NCI-H1092 treated with DMSO at 0.1 percent for 48 hours (cell line): Measurements from ENCODE around the gene WDR87.

Experiments
- DNase-seq: peaks from one replicate; lab custom pipeline; 2025; lab: John Stamatoyannopoulos, UW

WDR87 gene

DNA sequence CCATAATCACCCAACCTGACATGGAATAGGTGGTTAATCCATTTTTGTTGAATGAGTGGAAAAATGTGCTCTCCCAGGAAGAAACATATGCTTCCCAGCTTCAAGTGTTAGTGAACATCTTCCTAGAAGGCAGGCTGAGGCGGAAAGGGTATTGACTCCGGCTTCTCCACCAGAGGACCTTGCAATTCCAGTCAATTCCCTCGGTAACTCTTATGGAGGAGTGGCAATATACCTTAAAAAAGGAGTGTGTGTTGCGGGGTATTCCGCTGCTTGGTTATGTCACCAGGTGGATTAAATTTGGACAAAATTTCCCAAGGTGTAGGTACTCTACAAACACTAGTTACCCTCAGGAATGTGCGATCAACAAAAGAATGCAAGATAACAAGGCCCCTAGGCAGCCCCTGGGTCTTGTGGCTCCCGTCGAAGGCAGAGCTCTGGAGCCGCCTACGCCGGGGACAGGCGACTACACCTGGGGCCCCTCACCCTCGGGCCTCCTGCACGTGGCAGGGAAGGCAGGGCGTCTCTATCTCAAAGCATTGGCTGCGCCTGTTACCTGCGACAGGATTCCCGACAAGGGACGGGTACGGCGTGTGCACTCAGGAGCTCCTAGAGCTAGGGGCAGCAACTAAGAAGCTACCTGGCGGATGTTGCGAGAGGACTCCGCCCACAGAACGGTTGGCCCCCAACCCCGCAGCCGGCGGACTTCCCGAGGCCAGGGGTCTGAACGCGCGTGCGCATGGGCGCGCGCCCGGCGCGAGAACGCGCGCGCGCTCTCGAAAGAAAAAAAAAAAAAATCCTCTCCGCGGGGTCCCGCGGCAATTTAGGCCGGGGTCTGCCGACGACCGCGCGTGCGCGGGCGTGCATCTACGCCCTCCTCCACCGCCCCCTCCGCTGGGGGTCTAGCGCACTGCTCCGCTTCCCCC is at the start of gene WDR87:
Gene WDR87, minus strand, starts transcription at position 649 of the 923 bp plus-strand sequence. CDS start 8,355 bp downstream, outside the sequence.
- DNase-seq, result peak; percentile 51

DNA sequence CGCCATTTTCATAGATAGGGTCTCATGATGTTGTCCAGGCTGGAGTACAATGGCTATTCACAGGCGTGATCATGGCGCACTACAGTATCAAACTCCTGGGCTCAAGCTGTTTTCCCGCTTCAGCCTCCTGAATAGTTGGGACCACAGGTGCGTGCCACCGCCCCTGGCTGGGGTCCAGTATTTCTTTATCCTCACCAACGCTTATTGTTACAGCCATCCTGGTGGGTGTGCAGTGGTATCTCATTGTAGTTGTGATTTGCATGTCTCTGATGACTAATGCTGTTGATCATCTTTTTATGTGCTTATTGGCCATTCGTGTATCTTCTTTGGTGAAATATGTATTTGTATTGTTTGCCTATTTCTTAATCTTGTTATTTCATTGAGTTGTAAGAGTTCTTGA is 49.6 kb upstream of the WDR87 start:
- no peak for DNase-seq

DNA sequence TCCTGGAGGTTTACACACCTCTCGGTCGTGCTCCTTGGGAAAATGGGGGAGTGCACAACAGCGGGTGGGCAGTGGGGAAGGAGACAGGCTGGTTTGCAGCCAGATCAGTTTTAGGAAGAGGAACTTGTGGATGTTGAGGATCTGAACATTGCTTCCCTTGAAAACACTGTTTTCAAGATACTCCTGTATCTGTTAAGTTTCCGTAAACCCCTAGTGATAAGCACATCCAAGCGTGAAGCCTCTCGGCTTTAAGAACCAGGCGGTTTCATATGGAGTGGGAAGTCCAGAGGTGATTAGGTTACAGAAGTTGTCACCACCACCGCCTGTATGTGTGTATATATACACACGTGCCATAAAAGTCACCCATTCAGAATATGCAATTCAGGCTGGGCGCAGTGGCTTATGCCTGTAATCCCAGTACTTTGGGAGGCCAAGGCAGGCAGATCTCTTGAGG is 48.1 kb upstream of the WDR87 start:
- DNase-seq, result no peak

DNA sequence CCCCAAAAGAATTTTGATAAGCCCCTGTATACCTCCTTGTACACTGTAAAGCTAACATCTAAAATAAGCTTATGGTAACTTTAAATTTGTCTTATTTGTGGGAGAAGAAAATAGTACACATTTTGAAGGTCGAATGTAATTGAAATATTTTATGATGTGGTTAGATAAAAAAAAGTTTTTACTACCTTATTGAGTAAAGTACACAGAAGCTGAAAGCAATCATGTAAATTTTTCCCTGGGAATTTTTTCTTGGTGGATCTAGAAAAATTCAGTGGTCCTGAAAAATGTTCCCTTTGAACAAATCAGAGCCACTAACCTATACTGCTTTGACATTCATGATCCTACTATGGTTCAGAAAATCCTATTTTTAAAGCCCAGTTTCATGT is 47.5 kb upstream of the WDR87 start:
- DNase-seq, result no peak

DNA sequence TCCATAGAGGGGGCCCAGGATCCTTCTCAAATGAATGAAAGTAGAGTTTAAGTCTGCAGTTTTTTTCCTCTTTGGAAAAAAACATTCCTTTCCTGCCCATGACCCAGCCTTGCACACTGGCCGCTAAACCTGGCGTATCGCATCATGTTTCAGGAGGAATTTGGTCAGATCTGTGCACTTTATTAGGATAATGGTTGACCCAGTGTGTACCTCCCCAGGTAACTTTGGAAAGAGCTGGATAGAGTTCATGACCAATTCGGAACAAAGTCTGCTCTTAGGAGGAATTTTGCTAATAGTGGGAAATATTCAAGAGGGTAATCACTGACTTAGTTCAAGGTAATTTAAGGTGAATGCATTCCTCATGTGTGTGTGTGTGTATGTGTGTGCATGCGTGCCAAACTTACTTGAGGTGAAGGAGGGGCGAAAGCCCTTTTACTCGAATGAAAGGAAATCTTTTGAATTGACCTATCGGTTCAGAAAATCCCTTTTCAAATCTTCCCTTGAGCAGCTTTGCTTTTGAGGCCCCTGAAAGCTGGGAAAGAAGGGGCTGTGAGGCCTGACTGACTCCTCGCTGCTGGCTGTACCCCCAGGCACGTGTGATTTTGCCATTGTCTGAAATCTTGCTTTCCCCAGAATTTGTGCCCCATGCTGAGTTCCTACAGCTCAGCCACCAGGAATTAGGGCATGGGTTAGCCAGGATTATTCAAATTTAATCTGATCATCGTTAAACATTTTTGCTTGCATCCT is 47.0 kb upstream of the WDR87 start:
- DNase-seq, result no peak

DNA sequence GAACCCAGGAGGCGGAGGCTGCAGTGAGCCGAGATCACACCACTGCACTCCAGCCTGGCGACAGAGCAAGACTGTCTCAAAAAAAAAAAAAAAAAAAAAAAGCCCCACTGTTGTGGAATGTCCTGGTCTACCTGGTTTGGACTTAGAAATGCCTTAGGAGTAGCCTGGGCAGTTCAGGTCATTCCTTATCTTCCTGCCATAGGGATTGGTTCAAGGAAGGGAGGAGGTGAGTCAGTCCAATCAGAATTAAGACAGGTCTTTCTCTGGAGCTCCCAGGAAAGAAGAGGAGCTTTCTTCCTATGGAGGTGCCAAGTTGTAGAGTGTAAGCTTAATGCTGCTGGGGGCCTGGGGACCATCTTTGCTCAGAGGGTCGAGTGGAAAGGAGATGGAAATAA is 45.4 kb upstream of the WDR87 start:
- no peak for DNase-seq

DNA sequence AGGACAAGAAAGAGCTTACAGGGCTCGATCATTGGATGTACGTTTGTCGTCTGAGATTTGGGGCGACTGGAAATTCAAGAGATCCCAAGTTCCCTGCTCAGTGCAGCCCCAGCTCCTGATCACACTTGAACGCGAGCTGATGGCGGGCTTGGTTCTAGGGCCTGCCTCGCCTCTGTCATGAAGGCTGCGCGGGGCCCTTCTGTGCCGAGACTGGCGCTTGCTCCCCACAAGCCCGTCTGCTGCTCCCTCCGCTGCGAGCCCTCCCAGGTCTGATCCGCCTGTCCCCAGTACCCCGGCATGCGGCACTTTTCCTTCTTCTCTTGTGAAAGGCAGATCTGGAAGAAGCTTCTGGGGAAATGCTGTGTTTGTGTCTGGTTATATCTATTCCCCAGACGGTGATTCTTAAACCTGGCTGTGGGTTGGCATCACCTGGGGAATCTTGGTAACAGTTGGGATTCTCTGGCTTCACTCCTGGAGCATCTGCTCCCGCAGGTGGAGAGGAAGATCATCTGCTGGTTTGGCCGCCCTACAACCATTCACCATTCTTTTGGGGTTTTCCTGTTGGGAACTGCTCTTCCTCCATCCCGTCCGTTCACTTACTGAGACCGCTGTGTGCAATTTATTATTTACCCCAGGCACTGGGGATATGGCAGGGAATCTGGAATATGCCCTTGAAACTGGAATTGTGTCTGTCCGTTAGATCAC is 44.2 kb upstream of the WDR87 start:
- no peak for DNase-seq

DNA sequence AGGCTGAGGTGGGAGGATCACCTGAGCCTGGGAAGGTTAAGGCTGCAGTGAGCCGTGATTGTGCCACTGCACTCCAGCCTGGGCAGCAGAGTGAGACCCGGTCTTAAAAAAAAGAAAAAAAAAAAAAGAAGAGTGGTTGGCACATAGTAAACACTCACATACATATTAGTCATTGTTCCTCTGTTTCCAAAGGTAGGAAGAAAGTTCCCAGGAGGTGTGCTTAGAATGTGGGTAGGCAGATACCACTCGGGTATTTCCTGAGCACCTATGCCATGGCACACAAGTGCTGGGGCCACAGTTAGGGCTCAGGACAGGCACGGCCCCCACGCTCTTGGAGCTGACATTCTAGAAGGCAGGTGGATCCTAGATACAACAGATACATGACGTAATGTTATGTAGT is 42.0 kb upstream of the WDR87 start:
- DNase-seq, result no peak

DNA sequence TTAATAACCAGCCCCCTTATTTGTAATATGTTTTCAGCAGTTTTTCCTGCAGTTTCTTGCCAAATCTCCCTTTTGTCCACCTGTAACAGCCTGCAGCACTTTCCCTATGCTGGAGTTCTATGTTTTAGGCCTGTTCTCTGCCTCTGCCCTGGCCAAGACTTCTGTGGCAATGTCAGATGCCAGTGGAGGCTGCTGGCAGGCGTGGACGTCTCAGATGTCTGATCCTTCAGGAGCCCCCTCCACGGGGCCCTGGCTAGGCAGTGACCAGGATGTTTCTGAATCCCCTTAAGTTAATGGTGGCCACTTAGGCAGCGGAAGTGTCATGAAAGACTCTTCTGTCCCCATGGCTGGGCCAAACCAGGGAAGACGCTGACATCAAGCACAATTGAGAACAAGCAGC is 41.4 kb upstream of the WDR87 start:
- no peak for DNase-seq

DNA sequence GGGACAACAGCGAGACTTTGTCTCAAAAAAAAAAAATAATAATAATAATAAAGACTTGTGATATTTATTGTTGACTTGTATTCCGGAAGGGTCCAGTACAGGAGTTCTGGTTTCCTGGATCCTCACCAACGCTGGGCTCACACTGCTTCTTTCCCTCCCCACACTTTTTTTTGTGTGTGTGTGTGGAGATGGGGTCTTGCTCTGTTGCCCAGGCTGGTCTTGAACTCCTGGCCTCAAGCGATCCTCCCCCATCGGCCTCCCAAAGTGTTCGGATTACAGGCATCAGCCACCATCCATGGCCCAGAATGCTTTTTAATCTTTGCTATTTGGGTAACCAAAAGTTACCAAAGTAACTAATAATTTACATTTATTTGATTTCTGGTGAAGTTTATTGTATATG is 39.7 kb upstream of the WDR87 start:
- DNase-seq, result no peak

DNA sequence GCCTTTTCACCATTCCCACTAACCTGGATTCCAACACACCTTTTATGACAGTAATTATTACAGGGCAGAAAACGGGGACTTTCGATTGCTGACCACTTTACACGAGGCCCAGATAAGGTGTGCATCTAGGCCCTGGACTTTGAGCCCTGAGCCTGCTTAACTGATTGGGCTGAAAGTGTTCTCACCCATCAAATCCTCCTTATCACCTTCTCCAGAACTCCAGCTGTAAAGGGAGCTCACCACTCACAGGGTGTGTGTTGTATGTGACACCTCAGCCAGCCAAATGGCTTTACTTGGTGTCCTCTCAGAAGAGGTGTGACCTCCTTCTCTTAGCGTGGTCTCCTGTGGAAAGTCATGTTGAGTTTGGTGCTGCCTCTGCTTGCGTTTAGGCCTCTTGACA is 37.1 kb upstream of the WDR87 start:
- DNase-seq, result no peak

DNA sequence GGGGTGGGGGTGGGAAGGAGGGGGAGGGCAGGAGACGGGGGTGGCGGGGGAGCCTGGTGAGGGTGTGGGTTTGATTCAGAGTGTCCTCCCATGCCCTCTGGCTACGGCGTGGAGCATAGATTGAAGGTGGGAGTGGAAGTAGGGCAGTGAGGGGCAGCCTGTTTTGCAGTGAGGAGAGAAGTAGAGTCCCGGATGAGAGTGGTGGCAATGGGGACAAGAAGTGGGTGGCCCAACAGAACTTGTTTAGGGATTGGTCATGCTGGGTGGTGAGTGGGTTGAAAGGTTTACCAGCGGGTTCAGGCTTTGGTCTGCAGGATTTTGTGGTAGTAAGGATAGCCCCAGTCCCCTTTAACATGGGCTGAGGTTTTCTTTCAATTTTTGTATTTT is 36.1 kb upstream of the WDR87 start:
- DNase-seq, result no peak

DNA sequence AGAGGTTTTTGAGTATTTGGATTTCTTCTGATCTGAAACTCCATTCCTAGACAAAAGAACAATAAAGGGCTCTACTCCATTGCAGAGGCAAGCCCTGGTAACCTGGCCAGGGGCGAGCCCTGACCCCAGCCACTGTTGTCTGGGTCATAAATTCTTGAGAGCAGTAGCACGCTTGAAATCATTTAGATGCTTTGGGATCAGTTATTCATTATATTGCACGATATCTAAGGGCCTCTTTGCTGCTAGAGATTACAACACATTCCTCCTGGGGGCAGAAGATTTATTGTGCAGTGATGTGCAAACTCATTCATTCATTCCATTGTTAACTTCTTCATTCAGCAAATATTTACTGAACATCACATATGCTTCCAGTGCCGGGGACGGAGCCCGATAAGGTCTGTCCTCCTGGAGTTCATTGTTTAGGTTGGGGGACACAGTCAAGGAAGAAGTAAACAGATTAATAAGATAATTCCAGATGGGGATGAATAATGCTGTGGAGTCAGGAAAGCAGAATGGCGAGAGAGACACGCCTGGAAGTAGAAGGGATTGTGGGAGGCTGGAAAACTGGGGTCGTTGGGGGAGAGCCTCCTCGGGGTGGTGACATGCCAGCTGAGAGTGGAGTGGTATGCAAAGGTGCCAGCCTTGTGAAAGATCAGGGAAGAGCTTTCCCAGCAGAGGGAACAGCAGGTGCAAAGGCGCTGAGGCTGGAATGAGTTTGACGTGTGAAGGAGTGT is 35.6 kb upstream of the WDR87 start:
- DNase-seq, result no peak

DNA sequence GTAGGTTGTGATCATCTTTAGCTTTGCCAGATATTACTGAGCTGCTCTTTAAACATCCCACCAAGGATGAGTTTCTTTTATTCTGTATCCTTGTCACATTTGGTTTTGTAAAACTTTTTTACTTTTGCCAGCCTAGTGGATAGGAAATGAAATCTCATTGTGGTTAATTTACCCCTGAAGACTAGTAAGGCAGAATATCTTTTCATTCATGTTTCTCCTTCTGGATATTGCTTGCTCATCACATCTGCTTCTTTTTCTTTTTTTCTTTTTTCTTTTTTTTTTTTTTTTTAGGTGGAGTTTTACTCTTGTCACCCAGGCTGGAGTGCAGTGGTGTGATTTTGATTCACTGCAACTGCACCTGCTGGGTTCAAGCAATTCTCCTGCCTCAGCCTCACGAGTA is 32.0 kb upstream of the WDR87 start:
- no peak for DNase-seq

DNA sequence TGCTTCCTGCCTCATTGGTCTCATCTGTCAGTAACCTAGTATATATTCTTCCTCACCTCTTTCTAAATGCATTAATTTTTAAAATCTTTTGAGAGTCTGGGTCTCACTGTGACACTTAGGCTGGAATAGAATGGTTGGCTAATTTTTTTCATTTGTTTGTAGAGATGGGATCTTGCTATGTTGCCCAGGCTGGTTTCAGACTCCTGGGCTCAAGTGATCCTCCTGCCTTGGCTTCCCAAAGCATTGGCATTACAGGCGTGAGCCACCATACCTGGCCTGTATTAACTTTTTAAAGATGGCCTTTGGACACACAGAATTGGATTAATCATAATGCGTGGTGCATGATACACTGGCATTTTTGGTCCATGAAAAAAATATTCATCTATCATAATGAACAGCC is 30.5 kb upstream of the WDR87 start:
- DNase-seq, result no peak

DNA sequence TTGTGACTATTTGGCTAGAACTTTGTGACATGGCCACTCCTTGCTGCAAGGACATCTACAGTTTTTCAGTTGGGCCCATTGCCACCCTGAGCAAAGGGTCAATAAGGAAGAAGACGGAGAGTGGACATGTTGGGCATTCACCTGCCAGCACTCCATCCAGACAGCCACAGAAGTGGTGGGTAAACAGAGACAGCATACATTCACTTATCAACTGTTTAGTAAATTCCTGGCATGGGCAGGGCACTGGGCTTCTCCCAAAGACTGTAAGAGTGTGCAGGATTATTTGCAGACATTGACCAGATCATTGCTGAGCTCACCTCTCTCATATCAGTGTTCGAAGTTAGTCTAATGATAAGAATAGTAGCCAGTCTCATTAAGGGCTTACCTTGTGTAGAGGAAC is 29.8 kb upstream of the WDR87 start:
- no peak for DNase-seq

DNA sequence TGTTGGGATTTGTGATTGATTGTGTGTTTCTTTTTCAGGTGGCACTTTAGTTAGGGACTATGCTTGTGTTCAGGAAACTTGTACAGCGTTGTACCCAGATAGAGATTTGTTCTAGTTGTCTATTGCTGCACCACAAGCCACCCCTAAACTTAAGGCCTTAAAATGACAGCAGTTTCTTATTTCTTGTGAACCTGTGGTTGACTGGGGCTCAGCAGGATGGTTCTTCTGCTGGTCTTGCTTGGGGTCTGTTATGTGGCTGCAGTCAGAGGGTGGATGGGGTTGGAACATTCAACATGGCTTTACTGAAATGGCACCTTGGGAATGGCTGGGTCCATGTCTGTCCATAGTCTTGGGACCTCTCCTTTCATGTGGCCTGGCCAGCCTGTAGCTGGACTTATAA is 28.9 kb upstream of the WDR87 start:
- no peak for DNase-seq

DNA sequence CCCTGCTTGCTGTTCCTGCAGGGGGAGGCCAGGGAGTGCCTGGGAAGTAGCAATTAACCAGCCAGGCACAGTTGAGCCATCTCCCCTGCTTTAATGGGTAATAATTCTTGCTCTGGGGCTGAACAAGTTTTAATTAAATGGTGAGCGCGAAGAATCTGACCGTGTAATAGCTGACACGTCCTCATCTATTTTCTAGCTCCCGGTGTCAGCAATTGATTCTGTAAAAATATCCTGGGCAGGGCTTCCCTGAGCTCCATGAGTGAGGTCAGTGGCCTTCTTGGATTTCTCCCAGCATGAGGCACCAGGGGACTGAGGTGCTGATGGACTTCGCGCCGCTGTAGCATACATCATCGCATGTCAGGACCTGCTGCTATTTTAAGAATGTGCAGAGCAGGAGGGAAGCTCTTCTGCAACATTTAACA is 27.6 kb upstream of the WDR87 start:
- no peak for DNase-seq

DNA sequence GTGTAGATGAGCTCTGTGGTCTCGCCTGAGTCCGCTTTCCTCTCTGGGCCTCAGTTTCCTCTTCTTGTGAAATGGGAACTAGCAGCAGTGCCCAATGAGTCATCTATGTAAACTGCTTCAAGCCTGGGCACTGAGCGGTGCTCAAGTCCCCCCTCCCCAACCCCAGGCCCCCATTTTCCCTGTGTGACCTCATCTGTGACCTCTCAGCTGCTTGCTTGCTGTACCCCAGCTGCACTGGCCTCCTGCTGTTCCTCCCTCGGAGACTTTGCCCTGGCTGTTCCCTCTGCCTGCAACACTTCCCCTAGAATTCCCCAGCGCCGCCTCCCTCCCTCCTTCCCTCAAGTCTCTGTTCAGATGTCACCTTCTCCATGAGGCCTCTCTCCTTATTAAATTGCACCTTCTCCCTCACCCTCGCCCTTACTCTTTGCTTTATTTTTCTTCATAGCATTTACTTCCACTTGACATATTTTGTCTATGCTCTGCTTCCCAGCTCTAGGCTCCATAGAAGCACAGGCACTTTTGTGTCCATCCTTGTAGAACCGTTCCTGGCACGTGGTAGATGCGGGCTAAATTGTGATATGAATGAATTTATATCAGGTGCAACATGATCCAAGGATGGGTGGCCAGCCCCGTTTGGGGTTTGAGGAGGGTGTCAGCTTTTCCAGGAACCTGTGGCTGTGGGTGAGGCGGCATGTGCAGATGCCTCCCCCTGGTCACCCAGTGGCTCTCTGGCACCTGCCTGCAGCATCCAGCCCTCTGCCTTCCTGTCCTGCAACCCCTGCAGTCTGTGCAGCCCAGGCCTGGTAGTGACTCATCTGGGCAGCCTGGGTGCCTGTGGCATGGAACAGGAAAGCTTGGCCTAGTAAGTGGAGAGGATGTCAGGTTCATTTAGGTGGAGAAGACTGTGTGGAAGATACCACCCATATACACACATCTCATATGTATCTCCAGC is 26.9 kb upstream of the WDR87 start:
- DNase-seq, result peak; percentile 20

DNA sequence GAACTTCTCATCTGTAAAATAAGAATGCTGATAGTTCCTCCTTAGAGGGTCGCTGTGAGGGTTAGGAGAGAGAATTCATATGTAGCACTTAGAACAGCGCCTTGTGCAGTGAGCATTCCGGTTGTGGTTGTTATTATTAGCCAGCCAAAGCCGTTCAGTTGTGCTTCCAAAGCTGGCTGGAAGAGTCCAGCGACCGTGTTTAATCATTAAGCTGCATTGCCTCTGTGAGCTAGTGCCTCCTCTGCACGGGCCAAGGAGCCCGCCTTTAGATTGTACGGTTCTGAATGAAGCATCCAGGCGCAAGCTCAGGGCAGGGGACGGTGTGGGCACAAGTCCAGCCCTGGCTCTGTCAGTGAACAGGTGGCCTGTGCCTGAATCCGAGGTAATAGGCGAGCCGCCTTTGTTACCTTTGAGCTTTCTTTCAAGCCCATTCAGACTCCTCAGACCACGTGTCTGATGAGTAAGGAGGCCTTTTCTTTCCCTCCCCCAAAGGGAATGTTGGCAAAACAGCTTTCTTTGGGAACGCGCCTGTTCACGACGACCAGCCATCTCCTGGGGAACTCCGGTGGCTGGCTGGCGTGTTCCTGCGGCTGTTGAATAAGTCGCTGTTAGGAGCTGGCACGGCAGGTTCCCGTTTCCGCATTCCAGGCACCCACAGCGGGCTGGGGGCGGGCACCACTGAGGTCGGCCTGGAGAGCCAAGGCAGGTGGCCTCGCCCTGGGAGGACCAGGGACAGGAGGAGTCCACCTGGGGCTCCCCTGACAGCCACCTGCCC is 25.7 kb upstream of the WDR87 start:
- DNase-seq, result peak; percentile 80
